GM23248 (cell line): ENCODE results near the gene KLF2. TPM values are rescaled to one million over a fixed set of nuclear protein-coding genes. Genes with fewer than 3 reads are reported as not detected.

ENCODE experiments used
- DNase-seq: peaks from one replicate; pipeline ENCODE4 v3.0.0-alpha.2; 2015
- H2AFZ ChIP-seq: fragments of 200-600 bp; sonication (generic); 2 replicates; pipeline ENCODE4 v1.6.1; 2016; ENCODE audit warnings: antibody characterized with exemption
- H3F3A ChIP-seq: fragments of 200-600 bp; sonication (generic); 2 replicates; pipeline ENCODE4 v1.6.1; 2016; ENCODE audit warnings: mild to moderate bottlenecking, antibody characterized with exemption, mixed run types; ENCODE audit not compliant: insufficient read depth
- H3K27ac ChIP-seq: fragments of 200-600 bp; sonication (generic); 2 replicates; pipeline ENCODE4 v1.5.1; 2016; ENCODE audit warnings: mild to moderate bottlenecking
- H3K27me3 ChIP-seq: fragments of 200-600 bp; sonication (generic); replicated peaks from 2 replicates; pipeline ENCODE4 v1.6.1; 2016; ENCODE audit warnings: mild to moderate bottlenecking; ENCODE audit not compliant: insufficient read depth
- H3K36me3 ChIP-seq: fragments of 200-600 bp; sonication (generic); 2 replicates; pipeline ENCODE4 v1.6.1; 2016; ENCODE audit warnings: low read depth, mild to moderate bottlenecking
- H3K4me1 ChIP-seq: fragments of 200-600 bp; sonication (generic); 2 replicates; pipeline ENCODE4 v1.6.1; 2016; ENCODE audit warnings: mild to moderate bottlenecking; ENCODE audit not compliant: insufficient read depth
- H3K4me2 ChIP-seq: fragments of 200-600 bp; sonication (generic); one replicate; pipeline ENCODE4 v1.6.1; 2016; ENCODE audit warnings: mild to moderate bottlenecking; ENCODE audit not compliant: unreplicated experiment
- H3K4me3 ChIP-seq: fragments of 200-600 bp; sonication (generic); 2 replicates; pipeline ENCODE4 v1.5.1; 2016; ENCODE audit warnings: mild to moderate bottlenecking
- H3K79me2 ChIP-seq: fragments of 200-600 bp; sonication (generic); 2 replicates; pipeline ENCODE4 v1.6.1; 2016; ENCODE audit warnings: mild to moderate bottlenecking; ENCODE audit not compliant: insufficient read depth
- H3K9ac ChIP-seq: fragments of 200-600 bp; sonication (generic); 2 replicates; pipeline ENCODE4 v1.6.1; 2016; ENCODE audit warnings: mild to moderate bottlenecking
- H3K9me2 ChIP-seq: fragments of 200-600 bp; sonication (generic); 2 replicates; pipeline ENCODE4 v1.6.1; 2016; ENCODE audit warnings: mixed run types, mild to moderate bottlenecking, moderate library complexity; ENCODE audit not compliant: insufficient read depth
- H3K9me3 ChIP-seq: fragments of 200-600 bp; sonication (generic); one replicate; pipeline ENCODE4 v1.6.1; 2017; ENCODE audit warnings: low read depth
- H4K20me1 ChIP-seq: fragments of 200-600 bp; sonication (generic); 2 replicates; pipeline ENCODE4 v1.6.0; 2016; ENCODE audit not compliant: insufficient read depth
- EZH2 ChIP-seq: fragments of 200-600 bp; sonication (generic); IDR thresholded peaks from 2 replicates; pipeline ENCODE4 v1.6.1; 2018; ENCODE audit warnings: antibody characterized with exemption, mild to moderate bottlenecking; ENCODE audit not compliant: insufficient read depth, poor library complexity, severe bottlenecking
- EZH2phosphoT487 ChIP-seq: fragments of 200-600 bp; sonication (generic); IDR thresholded peaks from 2 replicates; pipeline ENCODE4 v1.6.1; 2018; ENCODE audit warnings: antibody characterized with exemption, moderate library complexity, mild to moderate bottlenecking, low read depth; ENCODE audit not compliant: insufficient read depth
- WGBS, 2 experiments: methylation state at CpG; one replicate each; pipeline ENCODE4 v1.1.6; 2015 to 2017; ENCODE audit warnings: low lambda C conversion rate in 2 of 2, low coverage in 1 of 2; ENCODE audit errors: missing lambda C conversion rate in 2 of 2; 5-methylcytosine and 5-hydroxymethylcytosine counted together
- in situ Hi-C: fragments of 300-500 bp; cut with MboI; formaldehyde crosslinking; loops from 2 replicates; pipeline ENCODE4 v1.15.0; 2020
- polyA plus RNA-seq: library from polyadenylated mRNA; unstranded; fragments of >200 nt; fragmentation: Nextera tagmentation; extraction: Ambion mirVana; gene quantifications from 2 replicates; pipeline ENCODE4 v1.2.1, GENCODE V29; 2016
- total RNA-seq: library from RNA; depleted of rRNA; stranded (reverse); fragments of >200 nt; shearing (Covaris generic); gene quantifications from 2 replicates; pipeline ENCODE4 v1.2.3, GENCODE V29; 2014

Gene KLF2
- total and polyA plus RNA-seq, 2 experiments from 2014 or later: 7.8 to 11.3 TPM

- Histone ChIP-seq H3K27me3 (no peaks in the 10 kb centered on the region), H3K9me3 (no peaks in the 10 kb centered on the region), H4K20me1 (no peaks in the 10 kb centered on the region), H3K9me2 (no peaks in the 10 kb centered on the region), H3K4me3 (no peak overlapping the region), H3K79me2 (no peaks in the 10 kb centered on the region), H2AFZ (no peak overlapping the region), H3K27ac (no peak overlapping the region), H3F3A (no peaks in the 10 kb centered on the region), H3K4me1 (no peaks in the 10 kb centered on the region; the same call in 1 of the 2 replicates), H3K36me3 (no peaks in the 10 kb centered on the region), H3K9ac (no peak overlapping the region), H3K4me2 (no peak overlapping the region)
- WGBS, 2 experiments: 95 to 98% methylated on average over 15 of the region's 15 CpGs
- TF ChIP-seq EZH2phosphoT487: no peak
- in situ Hi-C loops: no loop called here
- no peak for DNase-seq
Measured at GRCh38 chr19:16358456-16358855, 33.8 kb downstream of the KLF2 start.

GRCh38 chr19:16359074-16359473, 34.4 kb downstream of the KLF2 start:
- H3K27ac ChIP-seq: no peak overlapping the region

GRCh38 chr19:16359964-16360363, 35.3 kb downstream of the KLF2 start:
- H3K4me1 ChIP-seq: no peaks in the 10 kb centered on the region; the same call in 1 of the 2 replicates
- no peaks in the 10 kb centered on the region for H4K20me1 ChIP-seq
- H3K9ac ChIP-seq: no peak overlapping the region
- H3K79me2 ChIP-seq: no peaks in the 10 kb centered on the region
- H3K27ac ChIP-seq: no peak overlapping the region
- no peak overlapping the region for H2AFZ ChIP-seq
- WGBS, 2 experiments: 96 to 97% methylated on average over 6 of the region's 6 CpGs
- no peaks in the 10 kb centered on the region for H3F3A ChIP-seq
- H3K9me2 ChIP-seq: no peaks in the 10 kb centered on the region
- in situ Hi-C loops: no loop called here
- TF ChIP-seq EZH2phosphoT487 (no peak), EZH2 (no peak)
- no peak overlapping the region for H3K4me2 ChIP-seq
- no peaks in the 10 kb centered on the region for H3K27me3 ChIP-seq
- DNase-seq: no peak
- H3K36me3 ChIP-seq: no peaks in the 10 kb centered on the region
- H3K4me3 ChIP-seq: no peak overlapping the region
- no peaks in the 10 kb centered on the region for H3K9me3 ChIP-seq

More at GRCh38 chr19:16359074-16359473, 34.4 kb downstream of the KLF2 start:
- H3K4me1 ChIP-seq: no peaks in the 10 kb centered on the region; the same call in 1 of the 2 replicates
- no peak for TF ChIP-seq EZH2phosphoT487
- TF ChIP-seq EZH2: no peak
- no peaks in the 10 kb centered on the region for H3F3A ChIP-seq
- 70 to 76% methylated on average over 10 of the region's 10 CpGs for WGBS, 2 experiments
- no peaks in the 10 kb centered on the region for H3K9me3 ChIP-seq
- H3K9ac ChIP-seq: no peak overlapping the region
- no peak overlapping the region for H3K4me3 ChIP-seq
- H3K27me3 ChIP-seq: no peaks in the 10 kb centered on the region
- H3K9me2 ChIP-seq: no peaks in the 10 kb centered on the region
- H3K79me2 ChIP-seq: no peaks in the 10 kb centered on the region
- in situ Hi-C loops: no loop called here
- H4K20me1 ChIP-seq: no peaks in the 10 kb centered on the region
- DNase-seq: no peak
- H3K36me3 ChIP-seq: no peaks in the 10 kb centered on the region
- H2AFZ ChIP-seq: no peak overlapping the region
- no peak overlapping the region for H3K4me2 ChIP-seq

GRCh38 chr19:16360738-16361137, 36.1 kb downstream of the KLF2 start:
- Histone ChIP-seq H3F3A (no peaks in the 10 kb centered on the region), H3K4me1 (no peaks in the 10 kb centered on the region; the same call in 1 of the 2 replicates), H3K9ac (no peak overlapping the region), H3K4me3 (0 out of 2 replicates have a peak overlapping the region, but pooled peaks have one; percentile 20), H3K27ac (no peak overlapping the region), H3K36me3 (no peaks in the 10 kb centered on the region), H2AFZ (0 out of 2 replicates have a peak overlapping the region, but pooled peaks have one; percentile 6), H4K20me1 (no peaks in the 10 kb centered on the region), H3K27me3 (no peaks in the 10 kb centered on the region), H3K9me3 (no peaks in the 10 kb centered on the region), H3K4me2 (peak overlapping the region; percentile 25), H3K79me2 (no peaks in the 10 kb centered on the region), H3K9me2 (no peaks in the 10 kb centered on the region)
- no peak for DNase-seq
- in situ Hi-C loops: no loop called here
- no peak for TF ChIP-seq EZH2phosphoT487
- TF ChIP-seq EZH2: no peak
- WGBS, 2 experiments: 52 to 55% methylated on average over 10 of the region's 10 CpGs

- Histone ChIP-seq H3K4me3 (0 out of 2 replicates have a peak overlapping the region, but pooled peaks have one; percentile 20), H3K9ac (no peak overlapping the region), H3K27me3 (no peaks in the 10 kb centered on the region), H3K79me2 (no peaks in the 10 kb centered on the region), H3K36me3 (no peaks in the 10 kb centered on the region), H2AFZ (peak overlapping the region; percentile 6; the same call in 1 of the 2 replicates), H3K9me3 (no peaks in the 10 kb centered on the region), H3K27ac (no peak overlapping the region), H3K9me2 (no peaks in the 10 kb centered on the region), H4K20me1 (no peaks in the 10 kb centered on the region), H3K4me1 (no peaks in the 10 kb centered on the region; the same call in 1 of the 2 replicates), H3F3A (no peaks in the 10 kb centered on the region), H3K4me2 (peak overlapping the region; percentile 25)
- TF ChIP-seq EZH2 (no peak), EZH2phosphoT487 (no peak)
- 23 to 25% methylated on average over 13 of the region's 13 CpGs for WGBS, 2 experiments
- peak; percentile 57 for DNase-seq
- in situ Hi-C loops: no loop called here
Measured at GRCh38 chr19:16361254-16361653, 36.6 kb downstream of the KLF2 start.
